Measurements from ENCODE around the gene SGMS2.

DNA sequence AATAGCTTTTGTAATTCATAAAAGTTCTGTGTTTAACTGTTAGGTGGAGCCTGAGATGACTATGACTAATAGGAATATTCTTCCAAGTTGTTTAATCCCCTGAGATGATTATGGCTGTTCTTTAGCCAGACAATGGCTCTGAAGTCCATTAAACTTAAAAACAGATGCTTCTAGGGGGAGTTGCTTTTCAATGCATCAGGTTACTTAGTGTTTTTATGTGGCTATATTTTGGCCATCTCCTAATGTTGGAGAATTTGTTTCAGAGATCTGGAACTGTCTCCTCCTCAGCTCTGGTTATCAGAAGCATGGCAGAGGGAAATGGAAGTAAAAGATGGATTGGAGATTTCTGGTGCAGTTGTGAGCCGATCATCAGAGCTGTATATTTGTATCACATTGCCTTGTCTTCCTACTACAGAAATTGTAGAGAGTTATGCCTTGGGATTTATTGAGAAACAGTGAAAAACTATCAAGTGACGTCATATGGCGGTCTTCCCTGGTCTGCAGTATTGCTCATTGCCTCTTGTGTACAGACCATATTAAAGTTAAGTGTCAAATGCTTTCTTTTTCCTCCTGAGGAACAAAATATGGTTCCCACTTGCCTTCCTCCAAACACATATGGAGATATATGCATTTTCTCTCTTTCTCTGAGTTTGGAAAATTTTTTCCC, 29.8 kb downstream of the SGMS2 start:
- TF ChIP-seq, protein P1, sequence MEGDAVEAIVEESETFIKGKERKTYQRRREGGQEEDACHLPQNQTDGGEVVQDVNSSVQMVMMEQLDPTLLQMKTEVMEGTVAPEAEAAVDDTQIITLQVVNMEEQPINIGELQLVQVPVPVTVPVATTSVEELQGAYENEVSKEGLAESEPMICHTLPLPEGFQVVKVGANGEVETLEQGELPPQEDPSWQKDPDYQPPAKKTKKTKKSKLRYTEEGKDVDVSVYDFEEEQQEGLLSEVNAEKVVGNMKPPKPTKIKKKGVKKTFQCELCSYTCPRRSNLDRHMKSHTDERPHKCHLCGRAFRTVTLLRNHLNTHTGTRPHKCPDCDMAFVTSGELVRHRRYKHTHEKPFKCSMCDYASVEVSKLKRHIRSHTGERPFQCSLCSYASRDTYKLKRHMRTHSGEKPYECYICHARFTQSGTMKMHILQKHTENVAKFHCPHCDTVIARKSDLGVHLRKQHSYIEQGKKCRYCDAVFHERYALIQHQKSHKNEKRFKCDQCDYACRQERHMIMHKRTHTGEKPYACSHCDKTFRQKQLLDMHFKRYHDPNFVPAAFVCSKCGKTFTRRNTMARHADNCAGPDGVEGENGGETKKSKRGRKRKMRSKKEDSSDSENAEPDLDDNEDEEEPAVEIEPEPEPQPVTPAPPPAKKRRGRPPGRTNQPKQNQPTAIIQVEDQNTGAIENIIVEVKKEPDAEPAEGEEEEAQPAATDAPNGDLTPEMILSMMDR (IDR thresholded peaks at IDR 0.05), result no peak
- TF ChIP-seq POLR2A (IDR thresholded peaks at IDR 0.05), result no peak

Data from adrenal gland (tissue), 5 donors.